ENCODE measurements around the gene DRC1.

DRC1 gene

GRCh38 chr2:26479131-26479788 is 77.5 kb downstream of the DRC1 start:
- TF ChIP-seq TAF1 (IDR thresholded peaks at IDR 0.05; ENCODE audit: low read depth) (no peak), TCF12 (IDR thresholded peaks at IDR 0.05; ENCODE audit: low read depth) (no peak), FOXM1 (IDR thresholded peaks at IDR 0.05; ENCODE audit: borderline replicate concordance, low read depth) (no peak), TEAD4 (IDR thresholded peaks at IDR 0.05) (no peak), EGR1 (IDR thresholded peaks at IDR 0.05) (no peak), EP300 (IDR thresholded peaks at IDR 0.05; ENCODE audit: borderline replicate concordance) (no peak), USF1 (IDR thresholded peaks at IDR 0.05) (no peak), YY1 (IDR thresholded peaks at IDR 0.05; ENCODE audit: low read depth) (no peak), CEBPB (IDR thresholded peaks at IDR 0.05) (no peak), REST (IDR thresholded peaks at IDR 0.05; ENCODE audit: low read depth) (no peak), ZBTB7A (IDR thresholded peaks at IDR 0.05; ENCODE audit: low read depth) (no peak), NFIC (IDR thresholded peaks at IDR 0.05) (no peak)

- TF ChIP-seq CREB1 (IDR thresholded peaks at IDR 0.05; ENCODE audit: low read depth) (no peak), TEAD4 (IDR thresholded peaks at IDR 0.05) (no peak), ZBTB7A (IDR thresholded peaks at IDR 0.05; ENCODE audit: low read depth) (no peak), USF1 (IDR thresholded peaks at IDR 0.05) (no peak), YY1 (IDR thresholded peaks at IDR 0.05; ENCODE audit: low read depth) (no peak), EP300 (IDR thresholded peaks at IDR 0.05; ENCODE audit: borderline replicate concordance) (no peak), CEBPB (IDR thresholded peaks at IDR 0.05) (no peak), REST (IDR thresholded peaks at IDR 0.05; ENCODE audit: low read depth) (no peak), MAX (IDR thresholded peaks at IDR 0.05) (no peak), TCF12 (IDR thresholded peaks at IDR 0.05; ENCODE audit: low read depth) (no peak), RAD21 (IDR thresholded peaks at IDR 0.05; ENCODE audit: low read depth) (no peak), NFIC (IDR thresholded peaks at IDR 0.05) (no peak), EGR1 (IDR thresholded peaks at IDR 0.05) (no peak), FOXM1 (IDR thresholded peaks at IDR 0.05; ENCODE audit: borderline replicate concordance, low read depth) (no peak), TAF1 (IDR thresholded peaks at IDR 0.05; ENCODE audit: low read depth) (no peak)
Observed at GRCh38 chr2:26479789-26480565, 78.3 kb downstream of the DRC1 start.

- TF ChIP-seq EGR1 (IDR thresholded peaks at IDR 0.05) (no peak), NFIC (IDR thresholded peaks at IDR 0.05) (no peak), CREB1 (IDR thresholded peaks at IDR 0.05; ENCODE audit: low read depth) (no peak), CEBPB (IDR thresholded peaks at IDR 0.05) (no peak), RAD21 (IDR thresholded peaks at IDR 0.05; ENCODE audit: low read depth) (no peak)
Observed at GRCh38 chr2:26480566-26481423, 79.1 kb downstream of the DRC1 start.

GRCh38 chr2:26481706-26482105 is 80.0 kb downstream of the DRC1 start:
- no peak for TF ChIP-seq EP300 (IDR thresholded peaks at IDR 0.05; ENCODE audit: borderline replicate concordance)
- TF ChIP-seq REST (IDR thresholded peaks at IDR 0.05; ENCODE audit: low read depth) = no peak
- TF ChIP-seq CREB1 (IDR thresholded peaks at IDR 0.05; ENCODE audit: low read depth) = no peak
